GM19397 (cell line): Measurements from ENCODE around the gene SOX2.

ENCODE experiments used
- ATAC-seq: cut with Tn5 transposase; IDR thresholded peaks from one replicate; pipeline ENCODE4 v1.9.1; 2021; ENCODE audit warnings: mild to moderate bottlenecking, moderate library complexity; ENCODE audit not compliant: unreplicated experiment

SOX2 gene

GRCh38 chr3:181711325-181712135 is at the start of gene SOX2:
TSS of gene SOX2 (plus strand) at chr3:181711925. CDS start at chr3:181712361, 436 bp downstream.
- no peak for ATAC-seq

- ATAC-seq = no peak
Observed at GRCh38 chr3:181683563-181683962, 28.2 kb upstream of the SOX2 start.

GRCh38 chr3:181687190-181687589 is 24.5 kb upstream of the SOX2 start:
- no peak for ATAC-seq

- no peak for ATAC-seq
Observed at GRCh38 chr3:181687731-181688130, 24.0 kb upstream of the SOX2 start.

GRCh38 chr3:181689546-181689945 is 22.2 kb upstream of the SOX2 start:
- ATAC-seq = no peak

GRCh38 chr3:181690769-181691168 is 21.0 kb upstream of the SOX2 start:
- no peak for ATAC-seq

GRCh38 chr3:181691901-181692300 is 19.8 kb upstream of the SOX2 start:
- no peak for ATAC-seq

- ATAC-seq = no peak
Observed at GRCh38 chr3:181692311-181693145, 19.2 kb upstream of the SOX2 start.

- no peak for ATAC-seq
Observed at GRCh38 chr3:181693280-181693679, 18.4 kb upstream of the SOX2 start.

- no peak for ATAC-seq
Observed at GRCh38 chr3:181694805-181695660, 16.7 kb upstream of the SOX2 start.

GRCh38 chr3:181695661-181696491 is 15.8 kb upstream of the SOX2 start:
- ATAC-seq = no peak

- no peak for ATAC-seq
Observed at GRCh38 chr3:181696626-181697230, 15.0 kb upstream of the SOX2 start.

- ATAC-seq = no peak
Observed at GRCh38 chr3:181698263-181698954, 13.3 kb upstream of the SOX2 start.

- no peak for ATAC-seq
Observed at GRCh38 chr3:181699171-181699903, 12.4 kb upstream of the SOX2 start.

GRCh38 chr3:181700168-181701087 is 11.3 kb upstream of the SOX2 start:
- peak; percentile 65 for ATAC-seq

GRCh38 chr3:181701096-181701495 is 10.6 kb upstream of the SOX2 start:
- no peak for ATAC-seq

- no peak for ATAC-seq
Observed at GRCh38 chr3:181703601-181704420, 7.9 kb upstream of the SOX2 start.
